ENCODE measurements around the gene SIK2.

DNA sequence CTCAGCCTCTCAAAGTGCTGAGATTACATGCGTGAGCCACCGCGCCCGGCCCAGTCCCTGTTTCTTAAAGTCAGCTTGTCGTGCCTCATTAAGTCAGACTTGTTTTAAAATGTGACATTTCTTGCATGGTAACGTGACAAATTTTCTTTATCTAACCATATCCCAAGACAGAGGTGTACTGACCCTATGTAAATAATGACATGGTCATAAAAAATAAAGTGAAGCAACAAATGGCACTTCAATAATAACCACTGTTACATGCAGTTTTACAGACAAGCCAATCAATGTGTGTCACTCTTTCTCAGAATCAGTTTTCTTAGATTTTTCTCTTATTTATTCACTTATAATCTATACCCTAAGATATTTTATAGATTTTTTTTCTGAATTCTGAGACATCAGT is 26.5 kb upstream of the SIK2 start:
- TF ChIP-seq REST (IDR thresholded peaks at IDR 0.05; ENCODE audit: insufficient read depth in 1 of 2, low read depth in 2 of 2, low read length in 2 of 2) (no peak), TAF1 (IDR thresholded peaks at IDR 0.05; ENCODE audit: borderline replicate concordance, insufficient read depth, low read length) (no peak), FOXP2 (optimal IDR thresholded peaks at IDR 0.05; ENCODE audit: borderline replicate concordance, extremely low read depth, extremely low read length, insufficient read depth) (no peak), SIN3A (IDR thresholded peaks at IDR 0.05; ENCODE audit: borderline replicate concordance, insufficient read depth, low read length) (no peak)

Measured in PFSK-1 (cell line).